Activated naive CD4-positive, alpha-beta T cell treated with anti-CD3 and anti-CD28 coated beads, Interleukin-2, amount 50 U/mL, for 16 hours (primary cell): Measurements from ENCODE around the gene SCT.
A peak's percentile ranks its signal among the peaks of the same experiment; 100 is the strongest.

ENCODE experiments used
- DNase-seq: peaks from one replicate; pipeline ENCODE4 v3.0.0-alpha.2; 2020

SCT gene

GRCh38 chr11:608791-609251 is 18.2 kb downstream of the SCT start:
- DNase-seq: no peak

- no peak for DNase-seq
These were observed 18.9 kb downstream of the SCT start for GRCh38 chr11:607971-608659.

- DNase-seq: no peak
These were observed 19.8 kb downstream of the SCT start for GRCh38 chr11:607020-607780.

- DNase-seq: no peak
These were observed 20.7 kb downstream of the SCT start for GRCh38 chr11:606245-606644.

- no peak for DNase-seq
These were observed 21.5 kb downstream of the SCT start for GRCh38 chr11:605286-606129.

- no peak for DNase-seq
These were observed 23.8 kb downstream of the SCT start for GRCh38 chr11:603154-603553.

GRCh38 chr11:601573-602245 is 25.3 kb downstream of the SCT start:
- DNase-seq: no peak

GRCh38 chr11:598005-598680 is 28.8 kb downstream of the SCT start:
- DNase-seq: no peak

- DNase-seq: no peak
These were observed 29.7 kb downstream of the SCT start for GRCh38 chr11:597166-597725.

- DNase-seq: no peak
These were observed 30.6 kb downstream of the SCT start for GRCh38 chr11:596374-596773.

GRCh38 chr11:595400-595799 is 31.6 kb downstream of the SCT start:
- no peak for DNase-seq

- no peak for DNase-seq
These were observed 33.6 kb downstream of the SCT start for GRCh38 chr11:593347-593746.

- DNase-seq: no peak
These were observed 34.1 kb downstream of the SCT start for GRCh38 chr11:592918-593317.

- no peak for DNase-seq
These were observed 34.5 kb downstream of the SCT start for GRCh38 chr11:592501-592900.

- no peak for DNase-seq
These were observed 36.0 kb downstream of the SCT start for GRCh38 chr11:590997-591396.

GRCh38 chr11:589798-590197 is 37.2 kb downstream of the SCT start:
- DNase-seq: no peak

GRCh38 chr11:587978-588380 is 39.0 kb downstream of the SCT start:
- DNase-seq: peak; percentile 74

- no peak for DNase-seq
These were observed 39.4 kb downstream of the SCT start for GRCh38 chr11:587546-587945.

GRCh38 chr11:586376-587316 is 40.3 kb downstream of the SCT start:
- DNase-seq: no peak

- DNase-seq: no peak
These were observed 42.7 kb downstream of the SCT start for GRCh38 chr11:584287-584686.

GRCh38 chr11:581752-582151 is 45.2 kb downstream of the SCT start:
- DNase-seq: no peak
